ENCODE data around the gene BDH2. TPM values are rescaled to one million over a fixed set of nuclear protein-coding genes. Genes with fewer than 3 reads are reported as not detected.

Gene BDH2
- total RNA-seq, result 71.8 TPM

- peak; percentile 79 for DNase-seq (ENCODE audit: low spot score)
These were observed at the start of gene BDH2 for GRCh38 chr4:103099691-103100392. Gene BDH2, minus strand, starts transcription at chr4:103099834. Its CDS starts 3,580 bp downstream, at chr4:103096254.

- no peak for DNase-seq (ENCODE audit: low spot score)
These were observed 45.3 kb upstream of the BDH2 start for GRCh38 chr4:103144926-103145325.

- DNase-seq (ENCODE audit: low spot score), result no peak
These were observed 37.8 kb upstream of the BDH2 start for GRCh38 chr4:103137446-103137827.

GRCh38 chr4:103136671-103137445 lies 37.2 kb upstream of the BDH2 start:
- no peak for DNase-seq (ENCODE audit: low spot score)

- no peak for DNase-seq (ENCODE audit: low spot score)
These were observed 29.5 kb upstream of the BDH2 start for GRCh38 chr4:103129174-103129573.

- DNase-seq (ENCODE audit: low spot score), result no peak
These were observed 26.5 kb upstream of the BDH2 start for GRCh38 chr4:103126126-103126525.

- DNase-seq (ENCODE audit: low spot score), result no peak
These were observed 23.5 kb upstream of the BDH2 start for GRCh38 chr4:103123114-103123513.

GRCh38 chr4:103118166-103118565 lies 18.5 kb upstream of the BDH2 start:
- DNase-seq (ENCODE audit: low spot score), result no peak

- DNase-seq (ENCODE audit: low spot score), result no peak
These were observed 12.0 kb upstream of the BDH2 start for GRCh38 chr4:103111598-103111997.

GRCh38 chr4:103108542-103108941 lies 8.9 kb upstream of the BDH2 start:
- DNase-seq (ENCODE audit: low spot score), result no peak

- DNase-seq (ENCODE audit: low spot score), result no peak
These were observed 6.1 kb upstream of the BDH2 start for GRCh38 chr4:103105558-103106356.

- no peak for DNase-seq (ENCODE audit: low spot score)
These were observed 5.3 kb upstream of the BDH2 start for GRCh38 chr4:103104886-103105285.

GRCh38 chr4:103100691-103101090 lies 1.1 kb upstream of the BDH2 start:
- no peak for DNase-seq (ENCODE audit: low spot score)

- no peak for DNase-seq (ENCODE audit: low spot score)
These were observed 736 bp downstream of the BDH2 start for GRCh38 chr4:103098756-103099440.

GRCh38 chr4:103098341-103098740 lies 1.3 kb downstream of the BDH2 start:
- DNase-seq (ENCODE audit: low spot score), result no peak

GRCh38 chr4:103097112-103097511 lies 2.5 kb downstream of the BDH2 start:
- no peak for DNase-seq (ENCODE audit: low spot score)

GRCh38 chr4:103095080-103095479 lies 4.6 kb downstream of the BDH2 start:
- no peak for DNase-seq (ENCODE audit: low spot score)

- DNase-seq (ENCODE audit: low spot score), result no peak
These were observed 7.4 kb downstream of the BDH2 start for GRCh38 chr4:103092245-103092644.

- peak; percentile 30 for DNase-seq (ENCODE audit: low spot score)
These were observed 7.9 kb downstream of the BDH2 start for GRCh38 chr4:103091601-103092223.

GRCh38 chr4:103089481-103089880 lies 10.2 kb downstream of the BDH2 start:
- no peak for DNase-seq (ENCODE audit: low spot score)

- DNase-seq (ENCODE audit: low spot score), result no peak
These were observed 13.1 kb downstream of the BDH2 start for GRCh38 chr4:103086551-103086950.
